OCI-LY1 (cell line): ENCODE data around the gene GRB10.

Experiments
- H2AFZ ChIP-seq: fragments of 200-600 bp; sonication (generic), shearing (Covaris generic); 2 replicates; pipeline ENCODE4 v1.6.0; 2014; ENCODE audit warnings: antibody characterized with exemption, mild to moderate bottlenecking, low read length
- H3F3A ChIP-seq: fragments of 200-600 bp; sonication (generic), shearing (Covaris generic); 2 replicates; pipeline ENCODE4 v1.6.0; 2014; ENCODE audit warnings: mild to moderate bottlenecking, antibody characterized with exemption, low read length, moderate library complexity; ENCODE audit not compliant: insufficient read depth
- H3K27ac ChIP-seq: fragments of 200-600 bp; sonication (generic); 2 replicates; pipeline ENCODE4 v1.5.1; 2014; ENCODE audit warnings: low read length, mixed run types, mild to moderate bottlenecking, low read depth; ENCODE audit not compliant: poor library complexity, severe bottlenecking
- H3K27me3 ChIP-seq: fragments of 200-600 bp; sonication (generic); 2 replicates; pipeline ENCODE4 v1.6.0; 2014; ENCODE audit warnings: antibody characterized with exemption, mild to moderate bottlenecking, low read length, moderate library complexity; ENCODE audit not compliant: insufficient read depth
- H3K36me3 ChIP-seq: fragments of 200-600 bp; sonication (generic); 2 replicates; pipeline ENCODE4 v1.6.1; 2014; ENCODE audit warnings: mild to moderate bottlenecking, antibody characterized with exemption, low read length, moderate library complexity, mixed read lengths; ENCODE audit not compliant: insufficient read depth
- H3K4me1 ChIP-seq: fragments of 200-600 bp; sonication (generic); 2 replicates; pipeline ENCODE4 v1.5.1; 2014; ENCODE audit warnings: mild to moderate bottlenecking, low read length, moderate library complexity; ENCODE audit not compliant: insufficient read depth, severe bottlenecking
- H3K4me2 ChIP-seq: fragments of 200-600 bp; sonication (generic), shearing (Covaris generic); 2 replicates; pipeline ENCODE4 v1.6.1; 2014; ENCODE audit warnings: low read length
- H3K4me3 ChIP-seq: fragments of 200-600 bp; sonication (generic); 2 replicates; pipeline ENCODE4 v1.5.1; 2014; ENCODE audit warnings: low read length, low read depth, mild to moderate bottlenecking, mixed read lengths; ENCODE audit not compliant: poor library complexity, severe bottlenecking
- H3K79me2 ChIP-seq: fragments of 200-600 bp; shearing (Covaris generic); 2 replicates; pipeline ENCODE4 v1.6.1; 2016; ENCODE audit warnings: mixed run types, low read length, mixed read lengths; ENCODE audit not compliant: insufficient read depth
- H3K9ac ChIP-seq: fragments of 200-600 bp; sonication (generic), shearing (Covaris generic); 2 replicates; pipeline ENCODE4 v1.6.1; 2014; ENCODE audit warnings: mild to moderate bottlenecking, low read length, mixed read lengths
- H3K9me2 ChIP-seq: fragments of 200-600 bp; sonication (generic), shearing (Covaris generic); 2 replicates; pipeline ENCODE4 v1.6.1; 2014; ENCODE audit warnings: low read depth, mild to moderate bottlenecking, low read length, mixed read lengths
- H3K9me3 ChIP-seq: fragments of 200-600 bp; shearing (Covaris generic); 2 replicates; pipeline ENCODE4 v1.6.1; 2014; ENCODE audit warnings: low read length, mixed read lengths
- H4K20me1 ChIP-seq: fragments of 200-600 bp; sonication (generic), shearing (Covaris generic); 2 replicates; pipeline ENCODE4 v1.6.0; 2016; ENCODE audit warnings: mild to moderate bottlenecking, low read length; ENCODE audit not compliant: insufficient read depth
- CTCF ChIP-seq: fragments of 200-600 bp; sonication (generic), shearing (Covaris generic); IDR thresholded peaks from 2 replicates; pipeline ENCODE4 v1.5.1; 2017; ENCODE audit warnings: mild to moderate bottlenecking, antibody characterized with exemption, low read length, moderate library complexity, mixed read lengths
- EZH2 ChIP-seq: fragments of 200-600 bp; sonication (generic), shearing (Covaris generic); IDR thresholded peaks from 2 replicates; pipeline ENCODE4 v1.8.0; 2017; ENCODE audit warnings: borderline replicate concordance, mixed run types, mild to moderate bottlenecking, antibody characterized with exemption, low read length, moderate library complexity, mixed read lengths

The GRB10 gene

GRCh38 chr7:50640256-50640655 lies 142.4 kb downstream of the GRB10 start:
- Histone ChIP-seq H3K79me2 (no peaks in the 10 kb centered on the region), H3K27me3 (no peaks in the 10 kb centered on the region), H3K4me3 (no peak overlapping the region), H3K4me2 (no peak overlapping the region), H3K9ac (no peak overlapping the region), H3K27ac (no peak overlapping the region), H3K4me1 (no peaks in the 10 kb centered on the region), H4K20me1 (no peaks in the 10 kb centered on the region), H3F3A (no peaks in the 10 kb centered on the region), H3K36me3 (no peaks in the 10 kb centered on the region), H3K9me3 (no peaks in the 10 kb centered on the region), H2AFZ (no peak overlapping the region), H3K9me2 (no peaks in the 10 kb centered on the region)
- TF ChIP-seq EZH2 (no peak), CTCF (no peak)

GRCh38 chr7:50637725-50638643 lies 144.7 kb downstream of the GRB10 start:
- TF ChIP-seq EZH2 (no peak), CTCF (no peak)
- no peak overlapping the region for H3K9ac ChIP-seq
- no peaks in the 10 kb centered on the region for H3K79me2 ChIP-seq
- H3K9me3 ChIP-seq: no peaks in the 10 kb centered on the region
- H3K4me1 ChIP-seq: no peaks in the 10 kb centered on the region
- H3K27ac ChIP-seq: no peak overlapping the region
- peaks cover 4% of the 10 kb centered on the region; the same call in 1 of the 2 replicates for H3K27me3 ChIP-seq
- no peaks in the 10 kb centered on the region for H3K9me2 ChIP-seq
- H3K36me3 ChIP-seq: no peaks in the 10 kb centered on the region
- H3K4me3 ChIP-seq: no peak overlapping the region
- no peaks in the 10 kb centered on the region for H4K20me1 ChIP-seq
- no peak overlapping the region for H2AFZ ChIP-seq
- H3F3A ChIP-seq: no peaks in the 10 kb centered on the region
- no peak overlapping the region for H3K4me2 ChIP-seq

DNA sequence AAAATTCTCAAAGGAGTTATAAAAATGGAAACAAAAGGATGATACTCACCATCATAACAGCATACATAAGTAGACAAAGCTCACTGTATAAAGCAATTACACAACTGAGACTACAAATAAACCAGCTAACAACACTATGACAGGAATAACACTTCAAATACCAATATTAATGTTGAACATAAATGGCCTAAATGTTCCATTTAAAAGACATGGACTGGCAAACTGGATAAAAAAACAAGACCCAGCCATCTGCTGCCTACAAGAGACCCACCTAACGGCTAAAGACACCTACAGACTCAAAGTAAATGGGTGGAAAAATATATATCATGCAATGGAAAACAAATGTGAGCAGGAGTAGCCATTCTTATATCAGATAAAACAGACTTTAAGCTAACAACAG lies 148.3 kb downstream of the GRB10 start:
- Histone ChIP-seq H3K27ac (no peak overlapping the region), H3K36me3 (no peaks in the 10 kb centered on the region), H3K4me2 (no peak overlapping the region), H3F3A (no peaks in the 10 kb centered on the region), H3K79me2 (no peaks in the 10 kb centered on the region), H3K27me3 (peaks cover 4% of the 10 kb centered on the region; the same call in 1 of the 2 replicates), H2AFZ (no peak overlapping the region), H3K4me1 (no peaks in the 10 kb centered on the region), H3K4me3 (no peak overlapping the region), H4K20me1 (no peaks in the 10 kb centered on the region), H3K9ac (no peak overlapping the region), H3K9me2 (no peaks in the 10 kb centered on the region), H3K9me3 (no peaks in the 10 kb centered on the region)
- TF ChIP-seq CTCF (no peak), EZH2 (no peak)
